Liver (tissue), 3 donors: ENCODE data around the gene RNF220.

ENCODE experiments used
- ATF3 ChIP-seq: IDR thresholded peaks from 2 replicates; pipeline ENCODE4 v1.6.1; 2016; ENCODE audit warnings: antibody characterized with exemption
- HNF4A ChIP-seq, 2 donors: conservative IDR thresholded peaks; 2 replicates each; pipeline ENCODE4 v1.6.1; 2016; ENCODE audit warnings: antibody characterized with exemption in 2 of 2, mild to moderate bottlenecking in 2 of 2
- HNF4G ChIP-seq: IDR thresholded peaks from 2 replicates; pipeline ENCODE4 v1.6.1; 2016; ENCODE audit warnings: antibody characterized with exemption
- JUND ChIP-seq, 2 donors: IDR thresholded peaks; 2 replicates each; pipeline ENCODE4 v1.6.1; 2016; ENCODE audit warnings: antibody characterized with exemption in 2 of 2
- MAX ChIP-seq: IDR thresholded peaks from 2 replicates; pipeline ENCODE4 v1.6.1; 2016; ENCODE audit warnings: antibody characterized with exemption
- NR2F2 ChIP-seq: IDR thresholded peaks from 2 replicates; pipeline ENCODE4 v1.6.1; 2016; ENCODE audit warnings: antibody characterized with exemption
- RAD21 ChIP-seq, 2 donors: IDR thresholded peaks; 2 replicates each; pipeline ENCODE4 v1.6.1; 2016; ENCODE audit warnings: antibody characterized with exemption in 2 of 2, mild to moderate bottlenecking in 2 of 2
- RXRA ChIP-seq, 2 donors: IDR thresholded peaks; 2 replicates each; pipeline ENCODE4 v1.6.1; 2017 to 2018; ENCODE audit warnings: antibody characterized with exemption in 2 of 2, mild to moderate bottlenecking in 1 of 2
- SP1 ChIP-seq: IDR thresholded peaks from 2 replicates; pipeline ENCODE4 v1.6.1; 2018; ENCODE audit warnings: antibody characterized with exemption, mild to moderate bottlenecking
- TAF1 ChIP-seq: conservative IDR thresholded peaks from 2 replicates; pipeline ENCODE4 v1.6.1; 2016; ENCODE audit warnings: antibody characterized with exemption, mild to moderate bottlenecking
- YY1 ChIP-seq: IDR thresholded peaks from 2 replicates; pipeline ENCODE4 v1.6.1; 2016; ENCODE audit warnings: antibody characterized with exemption, mild to moderate bottlenecking
- TF ChIP-seq, protein P1 (sequence below): fragments of 150-350 bp; IDR thresholded peaks from 2 replicates; pipeline ENCODE4 v1.5.1; 2017; ENCODE audit warnings: improper control_type of control experiment, low read depth, low read length; ENCODE audit not compliant: missing input control
- TF ChIP-seq, protein P2 (sequence below): IDR thresholded peaks from 2 replicates; pipeline ENCODE4 v1.6.1; 2016; ENCODE audit warnings: antibody characterized with exemption, mild to moderate bottlenecking
- donor health status: healthy.
- donor health status: healthy.

DNA sequence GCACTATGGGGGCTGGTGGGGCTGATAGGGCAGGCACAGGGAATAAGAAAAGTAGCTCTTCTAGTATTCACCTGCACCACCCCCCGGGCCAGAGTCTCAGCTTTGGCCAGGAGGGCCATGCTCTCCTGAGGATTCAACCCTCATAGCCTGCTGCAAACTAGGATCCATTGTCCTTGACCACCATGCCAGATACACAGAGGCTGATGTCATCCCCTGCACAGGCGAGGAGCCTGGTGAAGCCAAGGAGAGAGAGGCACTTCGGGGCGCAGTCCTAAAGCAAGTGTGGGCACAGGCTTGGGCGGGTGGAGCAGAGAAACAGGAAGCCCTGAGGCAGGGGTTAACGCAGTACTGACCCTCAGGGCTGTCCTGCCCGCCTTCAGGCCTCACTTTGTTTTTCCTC is 239.8 kb downstream of the RNF220 start:
- TF ChIP-seq RXRA (IDR thresholded peaks at IDR 0.05) (no peak), RAD21 (IDR thresholded peaks at IDR 0.05) (no peak), YY1 (no peak), MAX (no peak), HNF4A (conservative IDR thresholded peaks at IDR 0.05) (no peak), HNF4G (no peak), TAF1 (no peak), JUND (IDR thresholded peaks at IDR 0.05) (no peak), NR2F2 (no peak), ATF3 (no peak), SP1 (no peak)
- TF ChIP-seq, protein P1, sequence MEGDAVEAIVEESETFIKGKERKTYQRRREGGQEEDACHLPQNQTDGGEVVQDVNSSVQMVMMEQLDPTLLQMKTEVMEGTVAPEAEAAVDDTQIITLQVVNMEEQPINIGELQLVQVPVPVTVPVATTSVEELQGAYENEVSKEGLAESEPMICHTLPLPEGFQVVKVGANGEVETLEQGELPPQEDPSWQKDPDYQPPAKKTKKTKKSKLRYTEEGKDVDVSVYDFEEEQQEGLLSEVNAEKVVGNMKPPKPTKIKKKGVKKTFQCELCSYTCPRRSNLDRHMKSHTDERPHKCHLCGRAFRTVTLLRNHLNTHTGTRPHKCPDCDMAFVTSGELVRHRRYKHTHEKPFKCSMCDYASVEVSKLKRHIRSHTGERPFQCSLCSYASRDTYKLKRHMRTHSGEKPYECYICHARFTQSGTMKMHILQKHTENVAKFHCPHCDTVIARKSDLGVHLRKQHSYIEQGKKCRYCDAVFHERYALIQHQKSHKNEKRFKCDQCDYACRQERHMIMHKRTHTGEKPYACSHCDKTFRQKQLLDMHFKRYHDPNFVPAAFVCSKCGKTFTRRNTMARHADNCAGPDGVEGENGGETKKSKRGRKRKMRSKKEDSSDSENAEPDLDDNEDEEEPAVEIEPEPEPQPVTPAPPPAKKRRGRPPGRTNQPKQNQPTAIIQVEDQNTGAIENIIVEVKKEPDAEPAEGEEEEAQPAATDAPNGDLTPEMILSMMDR: no peak
- TF ChIP-seq, protein P2, sequence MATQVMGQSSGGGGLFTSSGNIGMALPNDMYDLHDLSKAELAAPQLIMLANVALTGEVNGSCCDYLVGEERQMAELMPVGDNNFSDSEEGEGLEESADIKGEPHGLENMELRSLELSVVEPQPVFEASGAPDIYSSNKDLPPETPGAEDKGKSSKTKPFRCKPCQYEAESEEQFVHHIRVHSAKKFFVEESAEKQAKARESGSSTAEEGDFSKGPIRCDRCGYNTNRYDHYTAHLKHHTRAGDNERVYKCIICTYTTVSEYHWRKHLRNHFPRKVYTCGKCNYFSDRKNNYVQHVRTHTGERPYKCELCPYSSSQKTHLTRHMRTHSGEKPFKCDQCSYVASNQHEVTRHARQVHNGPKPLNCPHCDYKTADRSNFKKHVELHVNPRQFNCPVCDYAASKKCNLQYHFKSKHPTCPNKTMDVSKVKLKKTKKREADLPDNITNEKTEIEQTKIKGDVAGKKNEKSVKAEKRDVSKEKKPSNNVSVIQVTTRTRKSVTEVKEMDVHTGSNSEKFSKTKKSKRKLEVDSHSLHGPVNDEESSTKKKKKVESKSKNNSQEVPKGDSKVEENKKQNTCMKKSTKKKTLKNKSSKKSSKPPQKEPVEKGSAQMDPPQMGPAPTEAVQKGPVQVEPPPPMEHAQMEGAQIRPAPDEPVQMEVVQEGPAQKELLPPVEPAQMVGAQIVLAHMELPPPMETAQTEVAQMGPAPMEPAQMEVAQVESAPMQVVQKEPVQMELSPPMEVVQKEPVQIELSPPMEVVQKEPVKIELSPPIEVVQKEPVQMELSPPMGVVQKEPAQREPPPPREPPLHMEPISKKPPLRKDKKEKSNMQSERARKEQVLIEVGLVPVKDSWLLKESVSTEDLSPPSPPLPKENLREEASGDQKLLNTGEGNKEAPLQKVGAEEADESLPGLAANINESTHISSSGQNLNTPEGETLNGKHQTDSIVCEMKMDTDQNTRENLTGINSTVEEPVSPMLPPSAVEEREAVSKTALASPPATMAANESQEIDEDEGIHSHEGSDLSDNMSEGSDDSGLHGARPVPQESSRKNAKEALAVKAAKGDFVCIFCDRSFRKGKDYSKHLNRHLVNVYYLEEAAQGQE: no peak
